ENCODE results near the gene PDE1C.

DNA sequence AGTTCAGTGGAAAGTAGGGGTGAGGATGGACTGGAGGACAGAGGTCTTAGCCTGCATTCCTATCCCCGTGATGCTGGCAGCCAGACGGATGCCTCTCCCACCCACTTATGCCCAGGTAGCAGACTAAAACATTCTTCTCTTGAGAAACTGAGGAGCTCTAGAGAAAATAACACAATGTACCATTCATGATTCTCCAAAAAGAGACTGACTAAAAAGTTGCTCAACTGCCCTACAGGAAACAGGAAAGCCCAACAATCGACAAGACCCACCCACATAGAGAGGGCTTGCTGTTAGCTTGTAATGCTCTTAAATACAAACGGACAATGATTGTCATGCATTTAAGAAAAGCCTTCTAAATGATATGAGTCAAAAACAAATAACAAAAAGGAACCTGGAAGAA, 33.2 kb upstream of the PDE1C start:
- TF ChIP-seq, protein P1, sequence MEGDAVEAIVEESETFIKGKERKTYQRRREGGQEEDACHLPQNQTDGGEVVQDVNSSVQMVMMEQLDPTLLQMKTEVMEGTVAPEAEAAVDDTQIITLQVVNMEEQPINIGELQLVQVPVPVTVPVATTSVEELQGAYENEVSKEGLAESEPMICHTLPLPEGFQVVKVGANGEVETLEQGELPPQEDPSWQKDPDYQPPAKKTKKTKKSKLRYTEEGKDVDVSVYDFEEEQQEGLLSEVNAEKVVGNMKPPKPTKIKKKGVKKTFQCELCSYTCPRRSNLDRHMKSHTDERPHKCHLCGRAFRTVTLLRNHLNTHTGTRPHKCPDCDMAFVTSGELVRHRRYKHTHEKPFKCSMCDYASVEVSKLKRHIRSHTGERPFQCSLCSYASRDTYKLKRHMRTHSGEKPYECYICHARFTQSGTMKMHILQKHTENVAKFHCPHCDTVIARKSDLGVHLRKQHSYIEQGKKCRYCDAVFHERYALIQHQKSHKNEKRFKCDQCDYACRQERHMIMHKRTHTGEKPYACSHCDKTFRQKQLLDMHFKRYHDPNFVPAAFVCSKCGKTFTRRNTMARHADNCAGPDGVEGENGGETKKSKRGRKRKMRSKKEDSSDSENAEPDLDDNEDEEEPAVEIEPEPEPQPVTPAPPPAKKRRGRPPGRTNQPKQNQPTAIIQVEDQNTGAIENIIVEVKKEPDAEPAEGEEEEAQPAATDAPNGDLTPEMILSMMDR (IDR thresholded peaks at IDR 0.05) = no peak
- TF ChIP-seq POLR2A (IDR thresholded peaks at IDR 0.05) = no peak
